ENCODE data around the gene SOWAHA.

Gene SOWAHA

DNA sequence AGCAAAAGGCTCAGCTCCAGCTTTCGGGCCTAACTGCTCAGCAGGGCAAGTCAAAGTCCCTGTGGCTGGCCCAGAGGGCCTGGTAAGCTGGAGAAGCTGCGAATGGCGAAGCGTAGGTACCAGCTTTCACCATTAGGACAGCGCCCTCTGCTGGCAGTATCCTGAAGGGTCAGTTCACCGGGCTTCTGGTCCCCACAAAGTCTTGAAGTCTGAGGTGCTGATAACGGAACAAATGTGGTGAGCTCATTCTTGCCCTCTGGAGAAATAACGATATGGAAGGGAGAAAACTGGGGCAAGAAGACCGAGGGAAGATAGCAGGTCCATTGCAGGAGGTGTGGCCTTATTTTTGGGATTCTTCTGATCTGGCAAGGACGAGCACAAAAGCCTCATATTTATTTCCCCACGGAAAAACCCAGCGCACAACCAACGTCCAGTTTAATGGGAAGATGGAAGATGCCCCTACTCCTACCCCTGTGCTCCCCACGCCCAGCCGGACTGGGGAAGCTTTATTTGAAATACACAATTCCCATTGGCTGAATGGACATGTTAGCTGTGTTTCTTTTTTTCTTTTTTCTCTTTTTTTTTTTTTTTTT is 7.2 kb downstream of the SOWAHA start:
- peak; percentile 90 to 100 (median 98) for DNase-seq
- intact Hi-C loops (cut with DNase I): loop anchor here (5.0 kb wide), 1 partner anchor 83 kb away; the partner anchor contains the start of gene KIF3A

DNA sequence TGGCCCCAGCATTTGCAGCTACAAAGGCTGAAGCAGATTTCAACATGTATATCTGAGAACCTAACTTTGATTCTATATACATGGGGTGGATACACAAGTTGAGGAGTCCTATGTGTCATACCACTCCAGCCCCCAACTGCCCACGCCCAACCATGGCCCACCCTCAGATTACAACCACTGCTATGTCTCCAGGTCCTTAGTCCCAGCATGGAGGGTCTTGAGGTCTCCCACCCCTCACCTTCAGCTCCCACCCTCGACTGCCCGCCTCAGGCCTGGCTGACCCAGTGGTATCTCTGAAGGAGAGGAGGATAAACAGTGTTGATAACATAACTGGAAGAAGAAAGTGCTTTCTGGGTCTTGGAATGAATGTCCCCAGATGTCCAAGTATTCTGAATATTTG is 8.2 kb downstream of the SOWAHA start:
- intact Hi-C loops (cut with DNase I): loop anchor here (5.0 kb wide), 1 partner anchor 84 kb away; the partner anchor contains the start of gene KIF3A

DNA sequence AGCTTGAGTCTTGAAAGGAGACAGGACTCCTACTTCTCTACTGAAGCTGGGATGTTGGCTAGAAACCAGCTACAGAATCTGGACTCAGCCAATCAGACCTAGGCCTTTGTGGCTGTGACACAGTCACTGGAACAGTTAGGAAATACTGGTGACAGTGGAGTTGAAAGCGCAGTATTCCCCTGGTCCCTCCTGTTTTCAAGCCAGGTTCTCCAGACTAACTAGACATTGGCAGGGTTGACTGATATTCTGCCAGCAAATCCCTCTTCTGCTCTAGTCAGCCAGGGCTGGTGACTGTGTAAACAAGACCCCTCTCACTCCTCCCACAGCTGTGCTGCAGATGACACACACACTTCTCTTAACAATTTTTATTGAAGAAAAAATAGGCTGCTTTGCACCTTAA is 8.7 kb downstream of the SOWAHA start:
- DNase-seq: peak in 27 of 42 donors; percentile 33 to 84 (median 65)
- intact Hi-C loops (cut with DNase I): loop anchor here (5.0 kb wide), 1 partner anchor 84 kb away; the partner anchor contains the start of gene KIF3A

More for the DNA sequence above, 8.2 kb downstream of the SOWAHA start:
- DNase-seq: peak in 6 of 42 donors; percentile 22 to 58 (median 38)

DNA sequence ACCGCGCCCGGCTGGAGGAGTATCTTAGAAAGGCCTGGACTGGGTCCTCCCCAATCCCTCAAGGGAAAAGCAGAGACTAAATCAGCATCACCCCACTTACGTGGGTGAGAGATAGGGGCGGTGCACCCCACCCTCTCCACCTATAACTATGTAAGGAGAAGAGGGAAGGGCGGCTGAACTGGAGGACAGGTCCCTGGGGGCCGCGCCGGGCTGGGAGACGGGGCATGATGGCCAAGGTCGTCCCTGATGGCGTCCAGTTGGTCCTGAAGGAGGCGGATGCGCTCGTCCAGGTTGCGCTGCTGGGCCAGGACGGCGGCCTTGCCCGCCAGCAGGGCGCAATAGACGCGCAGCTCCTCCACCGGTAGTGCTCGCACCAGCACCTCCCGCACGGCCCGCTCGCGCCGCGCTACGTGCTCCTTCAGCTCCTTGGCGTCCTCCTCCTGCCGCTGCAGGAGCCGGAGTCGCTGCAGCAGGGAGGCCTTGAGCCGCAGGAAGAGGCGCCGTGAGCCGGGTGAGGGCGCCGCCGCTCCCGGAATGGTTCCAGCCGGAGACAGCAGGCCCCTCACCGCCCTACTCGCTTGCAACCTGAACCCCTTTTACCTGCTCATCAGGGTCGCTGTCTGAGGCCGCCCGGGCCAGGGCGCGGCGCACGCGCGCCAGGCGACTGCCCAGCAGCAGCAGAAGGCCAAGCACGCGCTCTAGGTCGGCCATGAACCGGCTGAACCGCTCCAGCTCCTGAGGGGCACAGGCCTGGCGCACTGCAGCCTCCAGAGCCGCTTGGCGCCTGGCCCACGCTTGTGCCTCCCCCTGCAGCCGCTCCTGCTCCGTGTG is 9.8 kb downstream of the SOWAHA start:
- DNase-seq: peak in 37 of 42 donors; percentile 29 to 85 (median 66)

DNA sequence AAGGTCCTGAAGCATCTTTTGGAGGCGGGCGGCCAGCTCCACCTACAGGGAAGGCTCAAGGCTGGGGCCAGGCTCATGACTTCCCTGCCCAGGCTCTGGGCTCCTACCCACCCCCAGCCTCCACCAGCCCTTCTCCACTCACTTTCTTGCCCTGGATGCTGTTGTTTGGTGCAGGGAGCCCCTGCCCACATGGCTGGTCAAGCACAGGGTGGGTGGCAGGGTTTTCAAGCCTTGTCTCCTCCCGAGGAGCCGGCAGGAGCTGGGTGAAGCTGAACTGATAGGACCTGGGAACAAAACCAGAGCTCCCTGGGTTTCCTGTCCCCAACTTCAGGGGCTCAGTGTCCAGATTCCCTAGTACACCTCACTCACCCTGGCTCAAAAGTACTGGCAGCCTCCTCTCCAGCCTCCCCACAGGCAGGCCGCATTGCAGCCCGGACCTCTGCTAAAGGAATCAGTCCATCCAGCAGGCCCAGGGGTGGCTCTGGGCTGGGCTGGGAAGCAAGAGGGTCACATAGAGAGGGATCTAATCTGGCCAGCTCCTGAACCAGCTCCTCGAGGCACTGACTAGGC is 10.5 kb downstream of the SOWAHA start:
- intact Hi-C loops (cut with DNase I): loop anchor here (5.0 kb wide), 1 partner anchor 86 kb away; the partner anchor contains the start of gene KIF3A
- no peak for DNase-seq

More for the DNA sequence above, 9.8 kb downstream of the SOWAHA start:
- intact Hi-C loops (cut with DNase I): loop anchor here (5.0 kb wide), 1 partner anchor 86 kb away; the partner anchor contains the start of gene KIF3A

DNA sequence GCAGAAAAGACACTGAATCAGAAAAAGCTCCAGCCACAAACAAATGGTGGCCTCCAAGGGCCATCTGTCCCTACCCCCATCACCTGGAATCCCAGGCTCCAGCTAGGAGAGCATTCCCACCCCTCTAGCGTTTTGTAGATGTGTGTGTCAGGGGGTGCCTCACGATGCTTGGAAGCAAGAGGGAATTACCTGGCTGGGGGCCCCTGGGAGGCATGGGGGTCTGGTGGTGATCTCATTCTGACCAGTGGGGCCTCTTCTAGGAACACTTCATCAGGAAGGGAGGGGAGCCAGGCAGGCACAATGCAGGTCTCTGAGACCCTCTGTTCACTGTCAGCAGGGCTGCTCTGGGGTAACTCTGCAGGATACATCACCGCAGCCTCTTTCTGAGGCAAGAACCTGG is 11.3 kb downstream of the SOWAHA start:
- no peak for DNase-seq
- intact Hi-C loops (cut with DNase I): loop anchor here (5.0 kb wide), 1 partner anchor 87 kb away; the partner anchor contains the start of gene KIF3A

DNA sequence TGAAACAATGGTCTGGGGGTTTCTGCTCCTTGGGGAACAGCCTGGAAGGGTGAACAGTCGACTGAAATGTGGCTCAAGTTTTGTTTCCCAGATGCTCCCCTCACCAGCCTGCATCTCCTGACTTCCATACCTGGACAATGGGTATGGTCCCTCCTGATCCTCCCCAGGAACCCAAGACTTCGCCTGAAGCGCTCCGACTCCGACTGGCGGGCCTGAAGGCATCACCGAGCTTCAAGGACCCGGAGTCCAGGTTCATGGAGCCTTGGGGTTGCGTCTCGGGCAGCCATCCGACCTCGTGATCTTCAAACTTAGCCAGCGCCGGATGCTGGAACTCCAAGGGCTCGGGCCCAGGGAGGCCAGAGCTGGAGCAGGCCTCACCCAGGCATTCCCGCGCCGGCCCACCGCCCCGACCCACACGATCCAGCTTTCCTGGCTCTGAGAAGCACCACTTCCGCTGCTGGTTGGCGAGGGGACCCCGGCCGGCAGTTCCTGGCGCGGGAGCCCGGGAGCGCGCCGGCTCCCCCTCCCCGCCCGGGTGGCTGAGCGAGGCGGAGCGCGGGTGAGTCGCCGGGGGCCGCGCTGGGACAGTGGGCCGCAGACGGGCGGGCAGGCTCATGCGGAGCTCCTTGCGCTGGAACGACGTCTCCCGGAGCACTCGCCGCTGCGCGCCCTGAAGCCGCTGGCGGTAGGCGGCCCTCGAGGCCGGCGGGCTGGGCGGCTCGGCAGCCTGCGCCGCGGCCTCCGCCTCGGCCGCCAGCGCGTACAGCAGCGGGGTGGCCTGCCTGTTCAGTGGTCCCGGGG is 12.1 kb downstream of the SOWAHA start:
- intact Hi-C loops (cut with DNase I): loop anchor here (5.0 kb wide), 2 partner anchors 42 to 57 kb away; partner anchors contain the start of genes GDF9 and UQCRQ
- peak in 10 of 42 donors; percentile 36 to 81 (median 44) for DNase-seq

DNA sequence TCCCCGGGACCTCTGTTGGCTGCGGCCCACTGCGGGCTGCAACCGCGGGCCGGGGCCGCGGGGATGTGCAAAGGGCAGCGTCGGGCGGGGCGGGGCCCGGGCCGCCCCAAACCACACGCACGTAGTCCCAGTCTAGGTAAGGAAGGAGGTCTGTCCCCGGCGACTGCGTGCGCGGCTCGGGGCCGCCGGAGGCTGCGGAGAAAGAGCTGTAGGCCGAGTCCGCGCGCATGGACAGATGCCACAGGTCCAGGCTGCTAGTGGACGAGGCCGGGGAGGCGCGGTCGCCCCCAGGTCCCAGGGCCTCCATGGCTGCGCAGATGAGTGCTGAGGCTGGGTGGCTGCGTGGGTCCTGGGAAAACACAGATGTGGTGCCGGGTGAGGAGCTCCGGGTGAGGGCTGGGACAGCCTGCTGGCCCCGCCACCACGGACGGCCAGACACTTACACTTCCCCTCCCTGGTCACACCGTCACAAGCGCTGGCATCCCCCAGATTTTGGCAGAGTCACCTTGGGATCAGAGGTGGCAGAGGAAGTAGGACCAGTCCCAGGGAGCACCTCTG is 12.8 kb downstream of the SOWAHA start:
- intact Hi-C loops (cut with DNase I): loop anchor here (5.0 kb wide), 2 partner anchors 41 to 56 kb away; partner anchors contain the start of genes GDF9 and UQCRQ
- DNase-seq: no peak

DNA sequence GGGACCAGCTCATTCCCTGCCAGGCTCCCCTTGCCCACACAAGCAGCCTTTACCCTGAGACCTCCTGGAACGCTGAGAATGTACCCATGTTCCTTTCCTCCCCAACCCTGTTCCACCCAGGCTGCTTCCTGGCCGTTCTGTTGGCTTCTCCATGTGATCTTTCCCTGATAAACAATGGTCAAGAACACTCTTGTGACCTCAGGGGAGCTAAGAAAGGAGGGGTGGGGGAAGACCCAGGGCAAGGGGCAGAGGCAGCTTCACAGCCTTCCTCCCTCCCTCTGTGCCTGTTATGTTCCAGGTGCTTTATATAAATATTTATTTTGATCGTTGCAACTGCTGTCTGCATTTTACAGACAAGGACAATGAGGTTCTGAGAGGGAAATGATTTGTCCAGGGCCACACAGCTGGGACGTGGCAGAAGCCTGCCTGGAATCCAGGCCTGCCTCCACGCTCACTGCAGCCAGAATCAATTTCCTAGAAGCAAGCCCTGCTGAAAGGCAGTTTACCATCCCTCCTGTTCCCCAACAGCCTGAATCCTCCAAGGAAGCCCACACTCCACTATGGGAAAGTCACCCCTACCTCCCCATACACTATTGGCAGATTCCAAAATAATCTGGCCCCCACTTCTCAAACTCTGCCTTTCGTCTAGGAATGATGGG is 13.5 kb downstream of the SOWAHA start:
- intact Hi-C loops (cut with DNase I): loop anchor here (5.0 kb wide), 2 partner anchors 41 to 56 kb away; partner anchors contain the start of genes GDF9 and UQCRQ
- DNase-seq: no peak

DNA sequence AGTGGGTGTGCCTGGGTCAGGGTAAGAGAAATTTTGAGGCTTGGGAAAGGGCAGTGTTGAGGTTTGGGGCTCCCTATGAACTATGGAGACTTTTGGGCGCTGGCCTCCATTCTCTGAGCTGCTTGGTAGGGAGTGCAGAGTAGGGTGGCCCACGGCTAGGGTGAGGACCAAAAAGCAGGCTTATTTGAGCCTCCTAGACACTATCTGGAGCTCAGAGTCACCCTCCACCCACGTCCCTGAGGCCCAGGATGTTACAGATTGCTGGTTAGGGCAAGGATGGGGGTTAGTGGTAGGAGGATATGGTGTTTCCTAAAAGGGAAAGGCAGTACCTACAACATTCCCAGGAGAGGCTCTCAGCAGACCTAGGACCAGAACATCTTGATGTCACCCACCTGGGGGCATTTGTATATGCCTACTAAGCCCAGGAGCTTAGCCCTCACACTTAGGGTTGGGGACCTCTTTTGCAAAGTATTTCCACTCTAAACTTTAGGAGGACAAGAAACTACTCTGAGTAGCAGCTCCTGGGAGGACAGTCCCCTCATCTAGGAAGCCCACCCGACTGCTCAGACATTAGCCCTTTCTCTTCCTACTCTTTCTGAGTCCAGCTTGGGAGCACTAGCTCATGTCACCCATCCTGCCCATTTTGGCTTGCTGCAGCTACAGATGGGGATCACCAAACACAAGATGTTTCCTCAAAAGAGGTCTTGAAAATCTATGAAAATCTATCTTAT is 15.0 kb downstream of the SOWAHA start:
- no peak for DNase-seq
- intact Hi-C loops (cut with DNase I): loop anchor here (5.0 kb wide), 2 partner anchors 39 to 54 kb away; partner anchors contain the start of genes GDF9 and UQCRQ

DNA sequence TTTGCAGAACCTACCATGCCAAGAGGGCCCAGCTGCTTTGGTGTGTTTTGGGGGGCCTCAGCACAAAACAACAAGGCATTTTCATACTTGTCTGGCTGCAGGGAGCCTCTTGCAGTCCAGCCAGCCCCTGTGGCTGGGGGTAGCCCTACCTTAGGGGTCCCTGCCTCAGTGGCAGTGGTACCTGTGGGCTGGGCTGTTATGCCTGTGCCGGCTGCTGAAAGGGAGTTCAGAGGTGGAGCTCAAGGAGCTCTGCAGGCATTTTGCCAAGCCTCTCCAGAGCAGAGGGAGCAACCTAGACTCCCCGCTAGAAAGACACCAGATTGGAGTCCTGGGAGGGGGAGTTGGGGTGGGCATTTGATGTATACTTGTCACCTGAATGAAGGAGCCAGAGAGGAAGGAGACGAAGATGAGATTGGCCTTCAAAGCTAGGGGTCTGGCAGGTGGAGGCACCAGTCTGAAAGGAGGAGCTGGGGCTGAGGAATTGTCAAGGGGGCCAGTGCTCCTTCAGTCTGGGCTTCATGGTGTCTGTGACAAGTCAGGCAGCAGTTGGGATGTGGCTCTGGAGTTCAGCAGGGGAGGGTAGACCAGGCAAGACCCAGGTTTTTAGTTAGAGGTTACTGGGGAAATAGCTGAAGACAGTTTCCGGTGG is 15.9 kb downstream of the SOWAHA start:
- DNase-seq: no peak
- intact Hi-C loops (cut with DNase I): loop anchor here (5.0 kb wide), 2 partner anchors 38 to 53 kb away; partner anchors contain the start of genes GDF9 and UQCRQ

DNA sequence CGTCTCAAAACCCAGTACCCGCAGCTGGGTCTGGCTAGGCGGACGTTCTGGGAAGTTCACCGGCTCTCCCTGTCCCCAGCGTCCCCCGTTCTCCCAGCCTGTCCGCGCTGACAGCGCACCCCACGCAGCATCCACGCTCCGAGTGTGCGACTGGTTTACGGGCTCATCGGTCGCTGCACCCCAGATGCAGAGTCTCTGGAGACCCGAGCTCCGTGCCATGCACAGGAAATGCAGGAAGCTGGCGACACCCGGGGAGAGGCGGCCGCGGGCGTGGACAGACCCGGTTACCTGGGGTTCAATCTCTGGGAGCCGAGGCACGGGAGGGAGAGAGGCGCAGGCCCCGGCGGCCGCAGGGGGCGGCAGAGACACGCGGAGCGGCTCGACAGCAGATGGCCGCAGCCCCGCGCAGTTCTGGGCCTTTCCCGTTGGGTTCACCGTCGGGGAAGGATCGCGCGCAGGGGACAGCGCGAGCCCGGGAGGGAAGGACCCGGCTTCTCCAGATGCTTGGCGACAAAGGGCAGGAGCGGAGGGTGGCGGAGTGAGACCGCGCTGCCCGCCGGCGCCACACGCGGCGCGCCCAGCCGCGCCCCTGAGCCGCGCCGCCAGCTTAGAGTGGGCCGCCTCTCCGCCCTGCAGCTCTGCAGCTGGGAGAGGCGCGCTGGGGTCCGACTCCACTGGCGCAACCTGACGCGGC is 16.8 kb downstream of the SOWAHA start:
- DNase-seq: peak in 41 of 42 donors; percentile 69 to 91 (median 82)
- intact Hi-C loops (cut with DNase I): loop anchor here (5.0 kb wide), 2 partner anchors 37 to 52 kb away; partner anchors contain the start of genes GDF9 and UQCRQ

DNA sequence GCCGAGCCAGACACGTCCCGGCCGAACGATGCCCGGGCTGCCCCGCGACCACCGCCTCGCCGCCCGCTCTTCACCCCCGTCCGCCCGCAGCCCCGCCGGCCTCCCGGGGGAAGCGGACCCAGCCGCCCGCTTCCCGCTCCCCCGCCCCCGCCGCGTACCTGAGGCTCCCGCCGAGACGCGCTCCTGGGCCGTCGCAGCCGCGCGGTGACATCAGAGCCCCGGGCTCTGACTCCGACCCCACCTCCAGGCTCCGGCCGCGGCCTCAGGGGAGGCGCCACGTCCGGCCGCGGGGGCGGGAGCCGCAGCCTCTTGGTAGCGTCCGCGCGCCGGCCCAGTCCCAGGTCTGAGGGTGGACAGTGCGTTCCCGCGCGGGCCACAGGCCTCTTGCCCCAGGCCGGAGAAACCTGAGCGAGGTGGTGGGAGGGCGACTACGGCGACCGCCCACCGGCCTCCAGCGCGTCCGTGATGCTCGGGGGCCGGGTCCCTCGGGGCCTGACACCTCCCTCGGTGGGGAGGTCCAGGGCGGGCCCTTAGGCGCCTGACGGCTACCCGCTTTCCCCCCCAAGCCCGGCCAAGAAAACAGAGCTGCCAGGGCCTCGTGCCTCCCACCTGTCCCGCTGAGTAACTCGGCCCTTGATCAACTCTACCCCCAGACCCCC is 17.5 kb downstream of the SOWAHA start, which contains the start of gene SHROOM1:
Gene SHROOM1, minus strand, starts transcription at position 212 of the 659 bp plus-strand sequence. CDS start 4,507 bp downstream, outside the sequence.
- peak in 26 of 42 donors; percentile 24 to 75 (median 55) for DNase-seq
- intact Hi-C loops (cut with DNase I): no loop called here

DNA sequence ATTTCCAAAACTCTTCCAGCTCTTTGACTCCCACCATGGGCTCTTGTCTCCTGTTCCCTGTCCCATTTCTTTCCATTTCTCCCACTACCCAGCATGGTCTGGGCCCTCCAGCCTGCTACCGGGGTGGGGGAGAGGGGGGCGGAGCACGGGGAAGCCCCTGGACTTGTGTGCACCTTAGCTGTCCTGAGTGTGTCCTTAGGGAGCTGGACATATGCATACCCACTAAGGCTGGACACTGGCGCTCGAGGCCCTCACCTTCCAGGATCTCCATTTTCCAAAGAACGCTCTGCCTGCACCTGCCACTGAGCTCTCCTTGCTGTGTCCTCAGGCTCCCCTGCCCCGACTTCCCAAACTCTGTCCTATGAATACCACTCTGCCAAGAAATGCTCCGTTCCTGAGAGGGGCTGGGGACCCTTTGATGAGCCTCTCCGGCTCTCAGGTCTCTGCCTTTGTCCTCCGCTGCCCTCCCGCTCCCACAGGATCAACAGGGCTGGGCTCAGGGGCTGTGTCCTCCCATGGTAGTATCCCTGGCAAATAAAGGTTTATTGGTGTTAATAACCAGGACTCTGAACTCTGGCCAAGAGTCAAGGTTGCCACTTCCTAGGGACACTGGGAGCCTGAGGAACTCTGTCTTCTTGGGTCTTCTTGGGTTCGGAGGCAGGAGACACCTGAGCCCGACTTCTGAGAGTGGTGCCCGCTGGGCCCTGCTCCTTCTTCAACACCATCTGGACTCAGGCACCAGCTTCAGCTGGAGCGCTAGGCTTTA is 18.2 kb downstream of the SOWAHA start:
- intact Hi-C loops (cut with DNase I): no loop called here

More for the DNA sequence above, 18.2 kb downstream of the SOWAHA start:
- no peak for DNase-seq

Measured in head of caudate nucleus (tissue), 42 donors.